NCI-H2171 treated with DMSO at 0.1 percent for 48 hours (cell line): ENCODE results near the gene FIBIN.

Experiments used
- DNase-seq: peaks from one replicate; lab custom pipeline; 2025; lab: John Stamatoyannopoulos, UW

Gene FIBIN

DNA sequence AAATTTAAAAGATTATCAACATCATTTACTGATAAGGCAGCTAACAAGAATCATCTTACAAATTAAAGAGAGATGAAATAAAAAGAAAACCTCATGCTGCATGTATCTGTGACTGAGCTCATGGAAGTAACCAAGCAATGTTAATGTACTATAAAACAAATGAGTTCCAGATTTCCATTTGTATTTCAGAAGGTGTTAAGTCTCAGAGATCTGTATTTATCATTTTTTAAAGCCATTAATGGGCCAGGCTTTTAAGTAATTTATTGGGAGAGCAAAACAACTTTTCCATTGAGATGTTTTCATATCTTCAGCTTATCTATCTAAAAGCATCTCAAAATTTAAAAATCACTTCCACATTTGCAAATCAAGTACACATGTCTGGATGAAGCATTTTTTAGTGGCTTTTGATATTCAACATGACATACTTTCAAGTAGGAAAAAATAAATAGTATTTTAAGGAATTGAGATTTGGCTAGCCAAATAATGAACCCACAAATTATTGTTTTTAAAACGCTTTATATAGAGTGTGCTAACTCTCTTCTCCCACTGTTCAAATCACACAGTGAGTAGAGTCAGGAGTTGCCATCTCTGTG is 28.8 kb downstream of the FIBIN start:
- no peak for DNase-seq

DNA sequence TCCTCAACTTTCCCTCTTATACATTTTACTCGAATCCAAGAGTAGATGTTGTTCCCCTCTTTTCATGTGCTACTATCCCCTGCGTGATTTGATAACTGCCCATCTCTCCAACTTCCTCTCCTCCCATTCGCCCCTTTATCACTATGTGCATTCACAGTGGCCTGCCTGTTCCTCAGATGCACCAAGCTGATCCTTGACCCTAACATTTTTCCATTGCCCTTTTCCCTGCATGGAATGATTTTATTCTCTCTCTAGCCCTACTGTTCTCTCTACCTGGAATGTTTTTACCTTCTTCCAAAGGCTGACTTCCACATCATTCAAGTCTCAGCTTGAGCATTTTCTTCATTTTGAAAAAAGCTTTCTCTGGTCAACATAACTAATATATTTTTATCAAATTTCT is 31.0 kb downstream of the FIBIN start:
- DNase-seq, result no peak

DNA sequence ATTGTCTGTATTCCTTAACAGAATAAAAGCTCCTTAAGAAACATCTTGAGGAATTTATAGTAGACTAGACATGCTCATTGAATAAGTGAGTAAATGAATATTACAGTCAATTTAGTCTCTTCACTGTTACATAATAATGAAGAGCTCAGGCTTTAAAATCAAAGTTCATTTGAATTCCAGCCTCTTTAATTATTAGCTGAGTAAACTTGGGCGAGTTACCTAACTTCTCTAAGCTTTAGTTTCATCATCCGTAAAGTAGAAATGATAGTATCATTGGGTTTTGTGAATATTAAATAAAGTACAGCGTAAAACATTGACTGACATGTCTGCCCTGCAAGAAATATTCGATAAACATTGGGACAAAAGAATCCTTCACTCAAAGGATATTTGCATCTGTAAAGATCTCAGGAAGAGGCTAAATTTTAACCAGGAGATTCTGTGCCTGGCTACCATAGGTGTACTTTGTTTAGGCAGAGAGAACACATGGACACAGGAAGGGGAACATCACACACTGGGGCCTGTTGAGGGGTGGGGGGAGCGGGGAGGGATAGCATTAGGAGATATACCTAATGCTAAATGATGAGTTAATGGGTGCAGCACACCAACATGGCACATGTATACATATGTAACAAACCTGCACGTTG is 31.5 kb downstream of the FIBIN start:
- DNase-seq, result no peak

DNA sequence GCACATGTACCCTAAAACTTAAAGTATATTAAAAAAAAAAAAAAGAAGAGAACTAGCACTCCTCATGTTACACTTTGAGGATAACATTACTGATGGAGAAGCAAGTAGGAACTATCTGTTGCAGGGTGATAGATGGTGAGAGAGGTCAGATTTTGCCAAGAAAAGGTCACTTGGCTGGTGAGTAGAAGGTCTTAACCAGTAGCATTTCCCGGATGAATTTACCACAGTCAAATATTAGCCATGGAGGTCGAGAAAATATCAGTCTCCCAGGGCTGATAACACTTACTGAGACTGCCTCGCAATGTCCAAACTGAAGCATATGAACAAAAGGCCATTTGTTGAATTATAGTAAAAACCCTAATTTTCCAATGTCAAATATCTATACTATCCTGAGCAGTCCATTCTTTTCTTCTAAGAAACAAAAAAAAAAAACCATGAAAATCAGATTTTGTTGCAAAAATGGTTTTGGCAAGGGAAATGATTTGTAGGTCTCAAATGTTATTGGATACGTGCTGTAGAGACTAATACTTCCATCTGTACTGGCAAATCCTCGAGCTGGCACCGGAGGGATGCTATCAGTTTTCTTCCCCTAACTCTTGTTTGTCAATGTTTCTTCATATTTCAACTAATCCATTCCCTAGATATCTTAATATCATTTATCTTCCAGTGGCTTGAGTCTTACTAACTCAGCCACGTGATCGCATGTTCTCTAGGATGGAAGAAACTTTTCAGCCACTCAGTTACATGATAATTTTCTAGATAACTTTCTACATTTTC is 32.2 kb downstream of the FIBIN start:
- DNase-seq, result no peak

DNA sequence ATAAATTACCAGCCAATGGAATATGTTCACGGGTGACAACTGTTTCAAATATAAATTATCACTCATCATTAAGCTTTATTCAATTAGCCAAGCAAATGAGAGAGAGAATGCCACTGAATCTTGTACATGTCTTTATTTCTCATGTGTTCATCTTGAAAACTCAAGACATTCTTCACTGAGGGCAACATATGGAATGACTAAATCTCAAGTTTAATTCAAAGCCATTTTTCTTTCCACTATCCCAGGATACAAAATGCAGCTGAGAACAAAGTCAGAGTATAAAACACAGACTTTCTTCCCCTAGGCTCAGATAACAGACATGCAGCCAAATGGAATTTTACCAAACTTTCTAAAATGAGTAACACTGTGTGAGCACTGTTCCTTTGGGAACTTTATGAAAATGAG is 34.7 kb downstream of the FIBIN start:
- no peak for DNase-seq

DNA sequence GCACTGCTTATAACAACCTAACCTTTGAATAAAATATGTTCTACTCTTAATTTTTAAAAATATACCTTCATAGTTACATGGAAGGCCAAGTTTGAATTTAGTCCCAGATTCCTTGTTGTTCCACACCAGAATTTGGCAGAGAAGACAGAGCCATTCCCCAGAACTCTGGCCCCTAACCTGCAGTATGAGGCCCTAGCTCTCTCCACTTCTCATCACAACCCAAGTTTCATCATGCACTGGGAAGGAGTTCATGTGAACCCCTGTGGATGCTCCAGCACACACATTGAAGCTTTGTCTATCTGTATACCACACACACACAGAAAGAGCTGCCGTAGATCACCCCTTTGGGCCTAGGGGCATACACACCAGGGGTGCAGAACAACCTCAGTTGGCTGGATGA is 36.1 kb downstream of the FIBIN start:
- DNase-seq, result no peak

DNA sequence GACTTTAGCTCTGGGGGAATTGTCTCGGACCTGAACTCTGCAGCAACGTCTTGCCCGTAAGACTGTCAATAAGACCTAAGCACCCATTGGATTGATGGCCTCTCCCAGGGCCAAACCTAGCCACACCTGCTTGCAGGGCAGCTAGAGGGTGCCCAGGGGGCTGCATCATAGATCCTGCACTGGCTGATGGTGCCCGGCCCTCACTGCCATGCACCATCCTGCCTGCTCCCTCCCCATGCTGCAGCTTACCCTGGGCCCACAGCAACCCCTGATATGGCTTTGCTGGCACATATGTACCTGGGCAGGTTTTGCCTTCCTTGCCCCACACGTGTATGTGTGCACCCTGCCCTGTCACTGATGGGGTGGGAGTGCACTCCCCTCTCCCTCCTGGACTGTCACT is 37.8 kb downstream of the FIBIN start:
- DNase-seq, result no peak

DNA sequence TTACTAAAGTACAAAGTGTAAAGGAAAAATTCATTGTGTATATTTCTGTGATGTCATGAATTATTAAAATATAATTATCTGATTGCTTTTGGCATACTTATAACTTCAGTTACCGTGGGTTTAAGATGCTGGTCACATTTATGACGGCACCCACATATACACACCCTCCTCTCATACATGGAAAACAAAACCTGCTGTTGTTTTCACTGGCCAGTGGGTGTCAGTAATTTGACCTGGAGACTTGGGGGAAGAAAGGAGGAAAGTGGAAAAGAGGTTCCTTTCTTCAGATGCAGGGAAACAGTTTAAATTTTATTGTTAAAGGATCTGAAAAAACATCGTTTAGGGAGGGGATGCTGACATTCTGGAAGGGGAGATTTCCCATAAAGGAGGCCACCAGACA is 46.0 kb downstream of the FIBIN start:
- no peak for DNase-seq

DNA sequence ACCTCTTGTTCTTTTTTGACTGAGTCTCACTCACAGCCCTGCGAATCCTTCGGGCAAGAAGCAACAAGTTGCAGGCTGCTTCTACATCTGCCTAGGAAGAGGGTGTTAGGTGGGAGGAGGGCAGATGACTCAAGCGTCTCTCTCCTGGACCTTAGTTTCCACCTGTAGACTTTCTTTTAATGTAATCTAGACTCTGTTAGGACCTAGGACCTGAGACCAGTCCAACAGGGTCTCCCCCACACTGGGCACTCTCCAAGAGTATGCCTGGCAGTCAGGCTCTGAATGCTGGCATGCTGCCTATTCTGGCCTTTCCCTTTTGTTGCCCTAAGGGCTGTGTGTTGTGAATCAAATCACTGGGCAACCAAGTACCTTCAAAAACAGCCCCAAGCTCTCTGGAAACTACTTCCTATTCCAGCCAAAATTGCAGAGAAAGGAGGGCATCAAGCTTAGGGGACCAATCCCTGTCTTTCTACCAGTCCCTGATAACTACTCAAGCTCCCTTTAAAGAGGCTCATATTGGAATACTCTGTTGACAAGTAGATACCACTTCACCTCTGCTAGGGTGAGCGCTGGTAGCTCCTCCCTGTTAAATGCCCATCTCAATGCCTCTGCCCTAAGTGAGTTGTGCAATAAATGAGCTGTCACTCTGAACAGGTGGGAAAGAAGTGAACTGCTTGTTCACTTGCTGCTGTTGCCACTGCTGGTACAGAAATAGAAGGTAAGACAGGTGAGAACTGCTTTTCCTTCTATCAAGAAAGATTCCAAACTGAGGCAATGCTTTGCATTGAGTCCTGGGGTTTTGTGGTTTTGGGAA is 46.6 kb downstream of the FIBIN start, which contains the start of gene BBOX1:
BBOX1 (plus strand) TSS at position 514 of the 814 bp plus-strand sequence. CDS start 14,616 bp downstream, outside the sequence.
- no peak for DNase-seq

DNA sequence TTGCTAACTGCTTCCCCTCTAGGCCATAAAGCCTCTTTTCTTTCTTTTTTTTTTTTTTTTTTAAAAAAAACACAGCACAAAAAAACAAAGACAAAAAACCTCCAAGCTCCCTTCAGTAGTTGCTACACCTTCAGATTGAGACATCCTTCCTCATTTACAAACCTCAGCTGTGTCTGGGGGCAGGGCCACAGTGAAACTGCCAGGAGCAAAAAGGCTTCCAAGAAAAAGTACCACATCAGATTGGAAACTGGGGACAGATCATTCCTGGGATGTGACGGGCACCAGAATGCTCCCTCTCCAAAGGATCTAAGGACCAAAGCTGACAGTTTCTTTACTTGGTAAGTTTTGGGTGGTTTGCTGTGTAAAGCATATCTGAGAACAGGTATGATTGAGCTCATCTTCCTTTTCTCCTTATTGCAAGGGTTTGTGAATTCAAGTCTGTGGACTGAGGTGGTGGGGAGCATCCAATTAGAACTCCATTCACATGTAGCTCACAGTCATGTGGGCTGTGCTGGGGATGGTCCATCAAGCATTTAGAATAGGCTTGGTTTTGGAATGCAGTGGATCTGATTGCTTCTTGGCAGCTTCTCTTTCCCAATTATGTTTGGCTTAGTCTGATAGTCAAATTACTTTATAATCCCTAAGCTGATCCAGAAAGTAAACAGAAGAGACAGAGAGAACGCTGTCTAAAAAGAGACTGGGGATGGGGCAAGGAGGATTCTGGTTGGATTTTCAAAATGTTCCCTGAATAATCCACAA is 47.4 kb downstream of the FIBIN start:
- DNase-seq, result no peak
